ENCODE data around the gene SLC9C1. TPM values are rescaled to one million over a fixed set of nuclear protein-coding genes. Genes with fewer than 3 reads are reported as not detected.

The SLC9C1 gene
- total and polyA plus RNA-seq, 2 of the 4 experiments (the other 2 are of a cell fraction): not detected

- Histone ChIP-seq H2BK120ac (ENCODE audit: low read depth, low read length) (no peak overlapping the region), H3K9ac (ENCODE audit: low read depth, low read length) (no peak overlapping the region), H3K27me3 (ENCODE audit: control insufficient read depth, insufficient read depth, low read length) (no peaks in the 10 kb centered on the region), H2BK5ac (ENCODE audit: low read depth, low read length, poor library complexity, severe bottlenecking) (no peak overlapping the region), H3K9me1 (ENCODE audit: insufficient read depth, low read length) (no peaks in the 10 kb centered on the region), H3K4me3 (ENCODE audit: insufficient read depth, low read depth, low read length) (no peak overlapping the region), H2AK5ac (ENCODE audit: low read depth, low read length) (no peak overlapping the region), H2BK20ac (ENCODE audit: low read depth, low read length) (no peak overlapping the region), H3K18ac (ENCODE audit: low read depth, low read length) (no peak overlapping the region), H4K91ac (ENCODE audit: insufficient read depth, low read depth, low read length) (no peak overlapping the region), H2BK15ac (ENCODE audit: low read depth, low read length) (no peak overlapping the region), H2AFZ (replicated peaks; ENCODE audit: low read length, poor library complexity) (no peak overlapping the region), H2AK9ac (replicated peaks; ENCODE audit: low read depth, low read length, poor library complexity) (no peak overlapping the region), H3K27ac (ENCODE audit: insufficient read depth, low read length) (no peak overlapping the region), H3K4ac (ENCODE audit: low read depth, low read length) (no peak overlapping the region), H4K8ac (ENCODE audit: low read depth in 2 of 2, low read length in 2 of 2) (no peak overlapping the region), H4K5ac (ENCODE audit: low read depth, low read length) (no peak overlapping the region), H3K36me3 (ENCODE audit: control insufficient read depth, insufficient read depth, low read length) (peaks cover 2% of the 10 kb centered on the region), H3K56ac (ENCODE audit: extremely low read depth, insufficient read depth, low read length) (no peak overlapping the region), H3K79me1 (ENCODE audit: low read depth in 1 of 2, low read length in 2 of 2) (peaks cover 4 to 6% of the 10 kb centered on the region in 2 experiments; a peak in 2 of 4 replicates), H3K9me3 (ENCODE audit: control insufficient read depth, insufficient read depth, low read length) (no peaks in the 10 kb centered on the region), H3K4me2 (ENCODE audit: low read depth, low read length) (no peak overlapping the region), H3K4me1 (ENCODE audit: control insufficient read depth, insufficient read depth, low read length) (no peaks in the 10 kb centered on the region), H4K20me1 (ENCODE audit: insufficient read depth, low read length) (no peaks in the 10 kb centered on the region), H3K23ac (ENCODE audit: low read depth, low read length) (no peak overlapping the region), H3K14ac (replicated peaks; ENCODE audit: low read depth, low read length) (no peak overlapping the region)
- POLR2A ChIA-PET (ENCODE audit: unreplicated experiment): no interaction called here
- in situ Hi-C loops (cut with MboI; ENCODE audit: low sequenced_read_pairs): no loop called here
- DNase-seq (peak; percentile 77), ATAC-seq (ENCODE audit: low read depth) (peak; percentile 96)
- CTCF ChIA-PET: interaction anchor here (0.6 to 1.5 kb wide), 10 partner anchors 9 to 469 kb away, joined by 3 to 6 read pairs (median 4); partner anchors contain the start of gene SLC9C1
- intact Hi-C loops (cut with micrococcal nuclease): loop anchor here (2.0 kb wide), 2 partner anchors 215 to 407 kb away; no protein-coding TSS in a partner anchor
- BruUV-seq (replicated peaks): no TSS peak
- TF ChIP-seq SMC3 (IDR thresholded peaks at IDR 0.05; ENCODE audit: low read depth, low read length) (peak; percentile 55), MAZ (IDR thresholded peaks at IDR 0.05; ENCODE audit: borderline replicate concordance, low read depth, low read length) (no peak), RAD21 (IDR thresholded peaks at IDR 0.05; ENCODE audit: low read length) (peak; percentile 78), CTCF (conservative IDR thresholded peaks at IDR 0.05; ENCODE audit: low read depth, low read length) (peak; percentile 72)
- WGBS, 2 experiments (ENCODE audit: extremely low coverage in 2 of 2, insufficient read length in 1 of 2): 20% methylated on average over 1 of the region's 3 CpGs; no CpG with 5 or more reads in 1 of the 2 experiments
- dilution Hi-C loops (cut with HindIII; ENCODE audit: low sequenced_read_pairs, unreplicated experiment): no loop called here
These were observed 182.1 kb downstream of the SLC9C1 start for GRCh38 chr3:112111785-112112402.

All from IMR-90 (cell line).